HEK293 (cell line): ENCODE results near the gene ARHGAP15.

Experiments used
- CTCF ChIP-seq: fragments of 450-650 bp; formaldehyde crosslinking; IDR thresholded peaks from 2 replicates; pipeline ENCODE4 v1.5.1; 2016; ENCODE audit warnings: missing biosample characterization, missing genetic modification characterization
- KLF17 ChIP-seq: fragments of 450-650 bp; formaldehyde crosslinking; IDR thresholded peaks from 2 replicates; pipeline ENCODE4 v1.5.1; 2016; ENCODE audit warnings: missing biosample characterization, missing genetic modification characterization
- MYNN ChIP-seq: fragments of 450-650 bp; formaldehyde crosslinking; IDR thresholded peaks from 2 replicates; pipeline ENCODE4 v1.5.1; 2016; ENCODE audit warnings: missing biosample characterization, missing genetic modification characterization, borderline replicate concordance
- PATZ1 ChIP-seq: fragments of 450-650 bp; formaldehyde crosslinking; IDR thresholded peaks from 2 replicates; pipeline ENCODE4 v1.5.1; 2016; ENCODE audit warnings: missing biosample characterization, missing genetic modification characterization
- YY1 ChIP-seq: fragments of 450-650 bp; formaldehyde crosslinking; IDR thresholded peaks from 2 replicates; pipeline ENCODE4 v1.5.1; 2018; ENCODE audit warnings: missing biosample characterization, missing genetic modification characterization

- TF ChIP-seq YY1 (no peak), MYNN (tag by site-specific recombination) (no peak), KLF17 (tag by site-specific recombination) (no peak), PATZ1 (tag by site-specific recombination) (no peak), CTCF (tag by site-specific recombination) (no peak)
Observed at GRCh38 chr2:143635936-143636335, 506.7 kb downstream of the ARHGAP15 start.
